CD4-positive, alpha-beta T cell treated with Interleukin-4 for 1 hour (primary cell): ENCODE results near the gene RAPH1.
"Not testable (repeated sequence)": the region's sequence is repeated elsewhere in the genome, so short reads cannot be mapped to it uniquely, and the experiment has no call there.

Experiments used
- DNase-seq, 2 donors: peaks; one replicate each; pipeline ENCODE4 v3.0.0-alpha.2; 2020 to 2022

Gene RAPH1

DNA sequence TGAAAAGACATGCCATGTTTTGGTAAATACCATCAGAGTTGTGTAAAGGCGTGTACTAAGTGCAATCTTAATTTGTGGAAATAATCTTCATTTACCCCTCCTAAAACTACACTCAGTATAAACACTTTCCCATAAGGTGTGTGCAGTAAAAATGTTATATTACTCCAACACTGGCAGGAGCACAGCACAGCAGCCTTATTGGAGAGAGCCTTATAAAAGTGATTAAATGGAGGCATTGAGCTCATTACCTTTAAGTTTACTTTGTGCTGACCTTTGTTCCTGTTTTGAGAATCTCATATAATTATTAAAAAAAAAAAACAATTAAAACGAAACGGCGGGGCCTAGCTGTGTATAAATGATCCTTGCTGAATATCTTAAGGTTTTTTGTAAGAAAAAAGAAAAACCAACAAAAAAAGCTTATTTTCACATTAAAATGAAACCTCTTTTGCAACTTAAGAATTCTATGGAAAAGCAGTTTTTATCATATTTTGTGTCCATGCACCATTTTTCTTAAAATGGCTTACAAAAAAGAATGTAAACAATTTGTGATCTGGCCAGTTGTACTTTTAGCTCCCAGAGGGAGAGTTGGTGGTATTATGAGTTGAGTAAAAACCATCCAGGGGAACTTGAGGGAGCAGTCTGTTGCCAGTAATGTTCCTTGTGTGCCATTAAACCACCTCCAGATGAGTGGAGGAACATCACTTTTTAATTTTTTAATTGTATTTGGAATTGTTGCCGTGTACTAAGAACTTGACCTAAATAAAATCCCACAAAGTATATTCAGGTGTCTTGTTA, 103.5 kb downstream of the RAPH1 start:
- DNase-seq: no peak

- not testable (repeated sequence) for DNase-seq
Measured at GRCh38 chr2:203429643-203430042, 105.5 kb downstream of the RAPH1 start.

GRCh38 chr2:203427061-203427460, 108.0 kb downstream of the RAPH1 start:
- DNase-seq: no peak

- no peak for DNase-seq
Measured at GRCh38 chr2:203418271-203418670, 116.8 kb downstream of the RAPH1 start.

DNA sequence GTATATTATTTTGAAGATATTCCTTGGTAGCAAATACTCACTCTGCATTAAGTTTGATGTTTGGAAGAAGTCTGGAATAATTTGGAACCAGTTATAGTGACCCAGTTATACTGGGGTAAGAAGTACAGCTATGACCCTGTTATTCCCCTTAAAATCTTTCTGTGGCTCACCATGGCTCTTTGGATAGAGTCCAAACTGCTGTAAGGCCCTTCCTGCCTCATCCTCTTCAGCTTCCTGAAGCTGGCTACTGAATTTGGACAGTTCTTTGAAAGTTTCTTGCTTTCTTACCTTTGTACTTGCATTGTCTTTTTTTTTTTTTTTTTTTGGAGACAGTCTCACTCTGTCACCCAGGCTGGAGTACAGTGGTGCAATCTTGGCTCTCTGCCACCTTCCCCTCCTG, 121.3 kb downstream of the RAPH1 start:
- no peak for DNase-seq

DNA sequence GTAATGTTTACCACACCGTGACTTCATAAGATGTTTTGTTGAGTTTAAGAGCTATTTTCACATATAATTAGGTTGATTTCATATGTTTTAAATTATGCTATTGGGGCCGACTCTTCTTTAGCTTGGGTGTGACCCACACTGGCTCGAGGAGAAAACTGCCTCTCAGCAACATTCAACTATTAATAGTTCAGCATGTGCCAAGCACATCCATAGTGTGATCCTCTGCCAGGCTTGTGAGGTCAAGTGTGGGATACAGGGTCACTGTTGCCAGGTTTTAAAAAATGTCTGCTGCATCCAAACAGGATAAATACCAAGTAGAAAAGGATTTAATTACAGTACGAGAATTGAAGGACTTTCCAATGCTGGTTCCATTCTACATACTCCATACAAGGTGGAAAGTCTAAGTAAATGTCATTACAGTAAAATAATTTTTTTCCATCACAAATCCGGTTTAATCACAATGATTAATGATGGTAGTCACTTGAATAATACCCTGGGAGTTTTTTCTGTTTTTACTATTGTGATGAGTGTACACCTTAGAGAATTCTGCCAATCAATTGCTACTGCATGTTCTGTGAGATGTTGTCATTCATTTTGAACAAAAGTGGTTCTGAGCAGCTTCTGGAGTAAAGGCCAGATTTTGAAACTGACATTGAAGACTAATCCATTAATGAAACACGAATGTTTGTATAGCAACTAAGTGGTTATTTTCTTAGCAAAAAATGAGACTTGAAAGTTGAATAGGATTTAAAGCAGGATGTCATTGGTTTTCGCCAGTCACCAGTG, 122.4 kb downstream of the RAPH1 start:
- no peak for DNase-seq

- no peak for DNase-seq
Measured at GRCh38 chr2:203407496-203407895, 127.6 kb downstream of the RAPH1 start.

- no peak for DNase-seq
Measured at GRCh38 chr2:203404996-203405395, 130.1 kb downstream of the RAPH1 start.

- DNase-seq: no peak
Measured at GRCh38 chr2:203400805-203401585, 134.1 kb downstream of the RAPH1 start.

DNA sequence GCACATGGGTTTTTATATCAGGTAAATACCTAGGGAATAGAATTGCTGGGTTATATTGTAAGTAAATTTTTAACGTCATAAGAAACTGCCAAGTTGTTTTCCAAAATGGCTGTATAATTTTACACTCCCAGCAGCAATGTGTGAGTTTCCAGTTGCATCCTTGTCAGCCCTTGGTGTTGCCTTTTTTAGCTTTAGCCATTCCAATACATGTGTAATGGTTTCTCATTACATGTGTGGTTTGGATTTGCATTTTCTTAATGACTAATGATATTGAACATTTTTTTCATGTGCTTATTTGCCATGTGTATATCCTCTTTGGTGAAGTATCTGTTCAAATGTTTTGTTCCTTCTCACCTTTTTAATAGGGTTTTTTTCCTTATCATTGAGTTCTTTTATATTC, 136.1 kb downstream of the RAPH1 start:
- no peak for DNase-seq

DNA sequence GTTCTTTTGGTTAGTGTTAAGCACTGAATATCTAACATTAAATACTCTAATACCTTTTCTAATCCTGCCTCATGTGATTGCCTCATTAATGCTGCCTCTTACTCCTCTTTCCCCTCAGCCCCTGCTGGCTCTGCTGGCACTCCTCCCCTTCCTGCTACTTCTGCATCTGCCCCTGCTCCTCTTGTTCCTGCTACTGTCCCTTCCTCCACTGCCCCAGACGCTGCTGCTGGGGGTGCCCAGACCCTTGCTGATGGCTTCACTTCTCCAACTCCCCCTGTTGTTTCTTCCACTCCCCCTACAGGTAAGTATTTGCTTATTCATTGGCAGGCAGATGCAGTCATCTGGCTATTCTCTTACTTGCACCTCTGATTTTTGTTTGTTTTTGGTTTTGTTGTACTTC, 138.4 kb downstream of the RAPH1 start:
- DNase-seq: no peak

DNA sequence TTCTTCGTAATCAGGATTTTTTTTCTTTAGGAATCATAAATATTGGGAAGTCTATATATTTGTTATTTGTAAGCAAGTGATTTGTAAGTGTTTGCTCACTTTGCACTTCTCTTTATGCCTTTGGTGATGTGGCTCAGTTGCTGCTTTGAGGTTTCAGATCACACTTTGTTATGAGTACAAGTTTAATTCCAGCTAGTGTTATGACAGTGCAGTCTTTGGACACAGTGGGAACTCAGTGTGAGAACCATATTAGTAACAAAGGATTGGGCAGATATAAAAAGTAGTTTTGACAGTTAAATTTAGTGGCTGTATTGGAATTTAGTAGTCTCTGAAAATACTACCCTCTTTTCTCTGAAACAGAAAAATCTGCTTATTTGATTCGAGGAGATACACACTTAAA, 139.2 kb downstream of the RAPH1 start:
- DNase-seq: no peak

- DNase-seq: no peak
Measured at GRCh38 chr2:203394519-203395227, 140.4 kb downstream of the RAPH1 start.

DNA sequence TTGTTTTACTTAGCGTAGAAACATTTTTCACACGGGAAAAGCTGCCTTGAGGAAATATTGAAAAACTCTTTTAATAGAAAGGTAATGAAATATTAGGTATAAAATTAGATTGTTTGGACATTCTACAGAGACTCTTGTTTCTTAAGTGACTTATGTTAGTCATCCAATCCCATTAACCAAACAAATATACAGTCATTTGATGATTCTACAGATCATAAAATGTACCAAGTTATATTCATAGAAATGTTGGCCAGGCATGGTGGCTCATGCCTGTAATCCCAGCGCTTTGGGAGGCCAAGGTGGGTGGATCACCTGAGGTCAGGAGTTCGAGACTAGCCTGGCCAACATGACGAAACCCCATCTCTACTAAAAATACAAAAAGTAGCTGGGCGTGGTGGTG, 146.9 kb downstream of the RAPH1 start:
- not testable (repeated sequence) for DNase-seq

GRCh38 chr2:203383038-203383437, 152.1 kb downstream of the RAPH1 start:
- no peak for DNase-seq

DNA sequence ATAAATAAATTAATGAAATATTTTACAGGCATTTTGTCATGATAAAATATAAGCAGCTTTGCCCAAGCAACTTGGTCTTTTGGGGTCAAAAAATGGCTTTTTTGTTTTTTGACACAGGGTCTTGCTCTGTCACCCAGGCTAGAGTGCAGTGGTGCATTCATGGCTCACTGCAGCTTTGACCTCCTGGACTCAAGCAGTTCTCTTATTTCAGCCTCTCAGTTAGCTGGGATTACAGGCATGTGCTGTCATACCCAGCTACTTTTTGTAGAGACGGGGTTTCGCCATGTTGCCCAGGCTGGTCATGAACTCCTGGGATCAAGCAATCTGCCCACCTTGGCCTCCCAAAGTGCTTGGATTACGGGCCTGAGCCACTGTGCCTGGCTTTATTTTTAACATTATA, 155.9 kb downstream of the RAPH1 start:
- DNase-seq: no peak

DNA sequence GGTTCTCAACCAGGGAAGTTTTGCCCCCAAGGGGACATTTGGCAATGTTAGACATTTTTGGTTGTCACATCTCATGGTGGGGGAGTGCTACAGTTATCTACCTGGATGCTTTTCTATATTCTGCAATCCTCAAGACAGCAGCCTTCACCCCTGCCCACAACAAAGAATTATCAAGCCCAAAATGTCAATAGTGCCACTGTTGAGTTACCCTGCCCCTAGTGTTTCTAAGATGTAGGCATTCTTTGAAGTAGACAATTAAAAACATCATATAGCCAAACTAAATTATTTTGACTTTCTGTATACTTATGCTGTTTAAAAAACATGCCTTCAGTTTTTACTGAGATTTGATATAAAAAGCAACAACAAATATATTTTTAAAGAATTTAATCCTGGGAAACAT, 158.9 kb downstream of the RAPH1 start:
- DNase-seq: no peak

DNA sequence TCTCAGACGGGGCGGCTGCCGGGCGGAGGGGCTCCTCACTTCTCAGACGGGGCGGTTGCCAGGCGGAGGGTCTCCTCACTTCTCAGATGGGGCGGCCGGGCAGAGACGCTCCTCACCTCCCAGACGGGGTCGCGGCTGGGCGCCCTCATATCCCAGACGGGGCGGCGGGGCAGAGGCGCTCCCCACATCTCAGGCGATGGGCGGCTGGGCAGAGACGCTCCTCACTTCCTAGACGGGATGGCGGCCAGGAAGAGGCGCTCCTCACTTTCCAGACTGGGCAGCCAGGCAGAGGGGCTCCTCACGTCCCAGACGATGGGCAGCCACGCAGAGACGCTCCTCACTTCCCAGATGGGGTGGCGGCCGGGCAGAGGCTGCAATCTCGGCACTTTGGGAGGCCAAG, 162.4 kb downstream of the RAPH1 start:
- DNase-seq: not testable (repeated sequence)

DNA sequence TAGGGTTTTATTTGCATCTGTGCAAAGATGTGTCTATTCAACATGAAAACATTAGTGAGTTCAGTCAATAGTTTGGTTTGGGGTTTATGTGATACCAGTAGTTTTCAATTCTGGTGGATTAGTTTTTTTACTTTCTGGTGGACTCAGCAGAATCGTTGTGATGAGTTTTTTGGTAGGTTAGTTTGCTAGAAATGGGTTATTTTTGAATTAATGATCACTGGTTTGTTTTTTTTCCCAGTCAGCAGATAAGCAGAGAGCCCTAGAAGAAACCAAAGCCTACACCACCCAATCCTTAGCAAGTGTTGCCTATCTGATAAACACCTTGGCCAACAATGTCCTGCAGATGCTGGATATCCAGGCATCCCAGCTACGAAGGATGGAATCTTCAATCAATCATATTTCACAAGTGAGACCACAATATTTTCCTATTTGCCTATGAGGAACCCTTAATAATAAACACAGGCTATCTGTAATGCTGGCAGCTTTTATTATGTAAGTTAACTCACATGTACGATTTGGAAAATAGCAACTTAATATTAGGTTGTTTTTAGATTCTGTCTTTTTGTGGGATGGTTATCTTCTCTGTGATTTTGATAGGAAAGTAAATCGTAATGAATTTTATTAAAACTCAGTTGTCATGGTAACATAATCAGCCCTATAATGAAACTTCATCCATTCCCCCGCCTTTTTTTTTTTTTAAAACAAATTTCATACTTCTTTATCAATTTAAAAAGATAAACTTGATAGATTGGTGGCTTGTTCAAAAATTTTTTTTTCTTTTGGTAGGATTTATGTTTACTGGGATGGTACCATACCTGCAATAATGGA, 168.2 kb downstream of the RAPH1 start:
- no peak for DNase-seq

DNA sequence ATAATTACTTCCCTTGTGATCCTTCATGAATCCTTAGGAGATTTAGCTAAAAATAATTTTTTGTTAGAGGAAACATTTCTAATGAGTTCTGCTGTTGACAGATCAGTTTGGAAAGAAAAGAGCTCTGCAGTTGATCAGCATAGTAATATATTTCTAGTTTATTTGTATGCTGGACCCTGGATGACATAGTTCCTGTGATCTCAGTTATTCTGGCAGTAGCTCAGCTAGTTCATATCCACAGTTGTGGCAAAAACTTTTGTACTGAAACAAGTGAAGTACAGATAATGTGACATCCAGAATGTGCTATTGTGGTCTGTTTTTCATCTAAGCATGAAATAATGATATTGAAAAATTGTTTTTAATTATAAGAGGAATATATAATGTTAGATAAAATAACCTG, 173.2 kb downstream of the RAPH1 start:
- no peak for DNase-seq

GRCh38 chr2:203361495-203361894, 173.6 kb downstream of the RAPH1 start:
- no peak for DNase-seq
